ENCODE measurements around the gene GOLGA8K.
"Not testable (repeated sequence)": the region's sequence is repeated elsewhere in the genome, so short reads cannot be mapped to it uniquely, and the experiment has no call there.

GOLGA8K gene

DNA sequence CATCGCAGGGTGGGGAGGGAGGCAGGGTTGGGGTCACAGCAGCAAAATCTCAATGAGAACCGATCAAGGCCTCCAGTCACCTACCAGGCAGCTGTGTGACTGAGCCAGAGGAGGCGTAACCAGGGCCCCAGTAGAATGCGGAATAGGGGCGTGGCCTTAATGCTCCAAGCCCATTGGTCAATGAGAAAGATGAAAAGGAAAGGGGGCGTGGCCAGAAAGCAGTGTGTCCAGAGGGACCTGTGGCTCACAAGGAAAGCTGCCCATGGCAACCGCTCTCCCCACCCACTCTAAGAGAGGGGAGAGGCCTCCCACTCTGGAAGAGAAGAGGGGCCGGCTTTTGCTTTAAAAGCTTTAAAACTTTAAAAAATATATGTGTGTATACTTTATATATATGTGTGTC, at the start of gene GOLGA8K:
Gene GOLGA8K (minus strand): TSS at position 101 of the 400 bp plus-strand sequence. CDS start 98 bp downstream, at position 3.
- not testable (repeated sequence) for DNase-seq (ENCODE audit: low read depth in 2 of 2)

DNA sequence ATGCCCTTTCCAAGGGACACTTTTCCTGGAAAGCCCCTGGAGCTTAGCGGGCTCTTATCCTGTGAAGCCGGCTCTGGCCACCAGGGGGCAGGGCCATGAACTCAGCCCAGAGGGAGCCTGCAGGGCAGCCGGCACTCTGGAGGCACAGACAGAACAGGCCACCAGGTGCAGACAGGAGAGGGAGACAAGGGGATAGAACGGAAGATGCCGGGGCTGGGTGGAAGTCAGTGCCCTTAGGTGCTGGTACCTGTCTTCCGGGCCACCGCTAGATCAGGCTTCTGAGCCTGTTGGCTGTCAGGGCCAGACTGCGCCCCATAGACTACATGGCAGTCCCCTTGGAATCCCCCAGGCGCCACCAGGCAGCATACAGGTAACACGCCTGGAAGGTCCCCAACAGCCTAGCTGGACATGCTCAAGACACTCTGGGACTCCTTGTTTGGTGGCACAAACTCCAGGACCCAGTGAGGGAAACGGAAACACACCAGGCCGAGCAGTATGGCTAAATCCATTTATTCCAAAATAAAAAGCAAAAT, 37.4 kb upstream of the GOLGA8K start:
- DNase-seq (ENCODE audit: low read depth in 2 of 2) = not testable (repeated sequence)

- DNase-seq (ENCODE audit: low read depth in 2 of 2) = not testable (repeated sequence)
These were observed 31.2 kb upstream of the GOLGA8K start for GRCh38 chr15:32434102-32434963.

GRCh38 chr15:32427635-32428034, 24.5 kb upstream of the GOLGA8K start:
- DNase-seq (ENCODE audit: low read depth in 2 of 2) = not testable (repeated sequence)

- not testable (repeated sequence) for DNase-seq (ENCODE audit: low read depth in 2 of 2)
These were observed 23.4 kb upstream of the GOLGA8K start for GRCh38 chr15:32426511-32426910.

DNA sequence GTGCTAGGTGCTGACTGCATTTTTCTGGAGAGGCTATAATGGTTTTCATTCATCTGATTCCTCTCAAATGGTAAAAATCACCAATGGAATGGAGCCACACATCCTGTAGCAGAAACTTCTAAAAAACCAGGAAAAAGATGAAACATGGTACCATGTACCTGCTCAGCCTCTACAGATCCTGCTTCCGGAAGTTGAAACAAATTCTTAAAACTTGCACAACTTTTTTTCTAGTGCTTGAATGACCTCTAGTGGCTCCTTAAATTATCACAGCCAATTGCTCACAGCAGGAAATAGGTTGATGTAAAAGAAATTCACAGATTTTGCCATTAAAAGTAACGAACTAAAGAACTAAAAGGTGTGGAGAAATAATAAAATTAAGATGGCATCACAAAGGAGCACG, 4.8 kb upstream of the GOLGA8K start:
- peak in 1 of 2 donors; percentile 0 for DNase-seq (ENCODE audit: low read depth in 2 of 2)

DNA sequence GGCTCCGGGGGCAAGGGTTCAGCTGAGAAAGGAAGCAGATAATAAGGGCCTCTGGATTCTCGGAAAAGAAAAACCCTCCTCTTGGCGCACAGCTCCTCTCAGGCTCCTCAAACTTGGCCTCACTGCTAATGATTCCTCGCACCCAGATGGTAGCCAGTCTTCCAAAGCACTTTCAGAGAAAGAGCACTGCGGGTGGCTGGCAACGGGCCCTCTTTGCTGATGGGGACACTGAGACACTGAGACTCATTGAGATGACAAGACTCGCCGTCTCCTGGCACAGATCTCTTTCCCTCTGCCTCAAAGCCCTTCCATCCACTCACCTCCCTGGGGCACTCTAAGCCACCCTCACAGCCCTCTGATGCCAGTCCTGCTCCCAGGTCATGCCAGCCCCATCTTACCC, 6.6 kb downstream of the GOLGA8K start:
- DNase-seq (ENCODE audit: low read depth in 2 of 2) = not testable (repeated sequence)

DNA sequence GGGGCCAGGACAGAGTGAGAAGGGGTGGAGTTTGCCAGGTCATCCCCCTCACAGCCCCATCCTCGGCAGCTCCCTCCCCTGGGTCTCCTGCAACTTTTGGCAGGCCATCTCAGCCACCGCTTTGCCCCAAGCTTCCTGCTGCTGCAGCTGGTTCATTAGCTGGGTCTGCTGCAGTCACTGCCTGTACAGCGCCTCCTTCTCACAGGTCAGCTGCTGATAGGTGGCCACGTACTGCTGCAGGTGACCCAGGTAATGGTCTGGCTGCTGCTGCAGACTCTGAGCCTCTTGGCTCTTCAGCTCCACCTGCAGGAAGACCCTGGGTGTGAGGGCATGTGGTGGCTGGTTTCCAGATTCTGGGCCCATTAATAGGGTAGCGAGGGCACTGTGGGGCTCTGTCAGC, 8.3 kb downstream of the GOLGA8K start:
- not testable (repeated sequence) for DNase-seq (ENCODE audit: low read depth in 2 of 2)

DNA sequence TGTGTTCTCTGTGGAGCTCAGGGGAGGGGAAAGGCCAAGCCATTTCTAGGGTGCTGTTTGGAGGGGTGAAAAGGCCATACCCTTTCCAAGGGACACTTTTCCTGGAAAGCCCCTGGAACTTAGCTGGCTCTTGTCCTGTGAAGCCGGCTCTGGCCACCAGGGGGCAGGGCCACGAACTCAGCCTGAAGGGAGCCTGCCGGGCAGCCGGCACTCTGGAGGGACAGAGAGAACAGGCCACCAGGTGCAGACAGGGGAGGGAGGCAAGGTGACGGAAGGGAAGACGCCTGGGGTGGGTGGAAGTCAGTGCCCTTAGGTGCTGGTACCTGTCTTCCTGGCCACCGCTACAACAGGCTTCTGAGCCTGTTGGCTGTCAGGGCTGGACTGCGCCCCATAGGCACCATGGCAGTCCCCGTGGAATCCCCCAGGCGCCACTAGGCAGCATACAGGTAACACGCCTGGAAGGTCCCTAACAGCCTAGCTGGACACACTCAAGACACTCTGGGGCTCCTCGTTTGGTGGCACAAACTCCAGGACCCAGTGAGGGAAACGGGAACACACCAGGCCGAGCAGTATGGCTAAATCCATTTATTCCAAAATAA, 14.9 kb downstream of the GOLGA8K start:
- DNase-seq (ENCODE audit: low read depth in 2 of 2) = not testable (repeated sequence)

- not testable (repeated sequence) for DNase-seq (ENCODE audit: low read depth in 2 of 2)
These were observed 17.1 kb downstream of the GOLGA8K start for GRCh38 chr15:32385823-32386495.

DNA sequence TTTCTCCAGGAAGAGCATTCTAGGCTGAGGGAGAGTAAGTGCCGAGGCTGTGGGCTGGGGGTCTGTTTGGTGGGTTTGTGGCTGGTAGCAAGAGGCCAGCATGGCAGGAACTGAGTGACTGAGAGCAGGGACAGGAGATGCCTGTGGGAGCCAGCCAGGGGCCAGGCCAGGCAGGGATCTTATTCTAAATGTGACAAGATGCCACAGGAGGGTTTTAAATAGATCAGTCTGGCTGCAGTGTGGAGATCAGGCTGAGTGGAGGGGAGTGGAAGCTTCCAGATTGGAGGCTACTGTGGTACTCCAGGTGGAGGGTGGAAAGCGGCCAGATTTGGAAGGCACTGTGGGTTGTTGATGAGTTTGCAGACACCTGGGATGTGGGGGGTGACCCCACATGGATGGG, 28.9 kb downstream of the GOLGA8K start:
- DNase-seq (ENCODE audit: low read depth in 2 of 2) = not testable (repeated sequence)

DNA sequence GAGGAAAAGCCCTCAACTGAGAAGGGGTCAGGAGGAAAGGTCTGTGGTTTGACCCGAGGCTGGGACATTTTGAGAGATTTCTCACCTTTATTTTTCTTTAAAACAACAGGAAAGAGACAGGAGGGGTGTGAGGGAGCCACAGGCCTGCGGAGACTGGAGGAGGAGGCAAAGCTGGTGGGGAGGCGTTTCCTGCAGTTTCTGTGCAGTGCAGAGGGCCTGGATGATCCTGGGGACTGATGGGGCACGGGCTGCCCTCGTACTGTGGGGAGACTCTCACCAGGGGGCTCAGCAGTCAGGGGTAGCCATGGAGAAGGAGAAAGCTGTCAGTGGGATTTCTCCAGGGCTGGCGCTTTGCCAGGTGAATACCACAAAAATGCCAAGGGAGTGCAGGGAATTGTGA, 29.4 kb downstream of the GOLGA8K start:
- not testable (repeated sequence) for DNase-seq (ENCODE audit: low read depth in 2 of 2)

GRCh38 chr15:32372075-32372474, 31.0 kb downstream of the GOLGA8K start:
- DNase-seq (ENCODE audit: low read depth in 2 of 2) = not testable (repeated sequence)

- not testable (repeated sequence) for DNase-seq (ENCODE audit: low read depth in 2 of 2)
These were observed 32.6 kb downstream of the GOLGA8K start for GRCh38 chr15:32370526-32370925.

- DNase-seq (ENCODE audit: low read depth in 2 of 2) = not testable (repeated sequence)
These were observed 33.0 kb downstream of the GOLGA8K start for GRCh38 chr15:32370064-32370463.

GRCh38 chr15:32366492-32366891, 36.6 kb downstream of the GOLGA8K start:
- DNase-seq (ENCODE audit: low read depth in 2 of 2) = not testable (repeated sequence)

DNA sequence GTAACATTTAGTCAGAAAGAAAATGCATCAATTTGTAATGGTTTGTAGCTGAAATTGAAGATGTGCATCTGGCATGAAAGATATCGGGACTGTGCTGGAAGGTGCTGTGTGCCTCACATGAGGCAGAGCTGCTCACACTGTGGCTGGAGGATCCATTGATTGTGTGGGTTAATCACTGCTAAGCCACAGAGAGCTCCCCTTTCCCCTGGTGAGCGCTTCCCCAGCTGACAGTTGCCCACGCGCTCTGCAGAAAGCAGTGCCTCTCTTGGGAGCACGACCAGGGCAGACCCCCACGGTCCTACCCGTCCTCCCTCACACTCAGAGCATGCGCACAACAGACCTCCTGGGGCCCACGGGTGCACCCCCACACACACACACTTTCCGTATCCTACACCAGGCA, 37.1 kb downstream of the GOLGA8K start:
- DNase-seq (ENCODE audit: low read depth in 2 of 2) = not testable (repeated sequence)

DNA sequence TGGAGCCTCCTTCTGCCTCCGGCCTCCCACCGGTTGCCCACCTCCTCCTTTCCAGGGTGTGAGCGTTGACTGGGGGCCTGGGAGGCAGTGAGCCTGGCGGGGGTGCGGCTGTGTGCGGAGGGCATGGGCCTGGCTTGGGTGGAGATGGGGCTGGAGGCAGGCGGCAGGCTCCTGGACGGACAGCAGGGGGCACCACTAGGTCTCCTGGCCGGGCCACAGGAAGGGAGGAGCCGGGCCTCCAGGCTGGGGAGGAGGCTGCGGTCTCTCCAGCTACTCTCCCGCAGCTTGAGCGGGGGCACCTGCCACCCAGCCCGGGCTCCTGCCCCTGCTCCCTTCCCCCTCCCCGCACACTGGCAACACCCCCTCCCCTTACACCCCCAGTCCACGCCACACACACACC, 38.1 kb downstream of the GOLGA8K start:
- DNase-seq (ENCODE audit: low read depth in 2 of 2) = peak in 1 of 2 donors; percentile 46

DNA sequence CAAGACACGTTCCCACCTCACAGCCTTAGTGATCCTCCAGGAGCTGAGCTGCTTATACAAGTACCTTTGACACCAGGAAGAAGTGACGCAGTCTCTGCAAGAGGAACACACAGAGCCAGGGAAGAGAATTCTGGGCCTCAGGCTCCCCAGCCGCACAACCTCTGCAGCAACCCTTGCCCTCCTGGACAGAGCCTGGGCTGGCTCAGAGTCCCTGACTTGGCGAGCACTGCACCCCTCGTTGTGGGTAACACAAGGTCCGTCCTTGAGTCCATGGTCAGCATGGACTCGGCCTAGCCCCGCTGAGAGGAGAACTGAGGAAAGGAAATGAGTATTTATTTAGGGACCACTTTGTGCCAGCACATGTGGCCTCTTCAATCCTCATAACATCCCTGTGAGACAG, 39.6 kb downstream of the GOLGA8K start:
- DNase-seq (ENCODE audit: low read depth in 2 of 2) = not testable (repeated sequence)

- DNase-seq (ENCODE audit: low read depth in 2 of 2) = not testable (repeated sequence)
These were observed 41.4 kb downstream of the GOLGA8K start for GRCh38 chr15:32361662-32362061.

DNA sequence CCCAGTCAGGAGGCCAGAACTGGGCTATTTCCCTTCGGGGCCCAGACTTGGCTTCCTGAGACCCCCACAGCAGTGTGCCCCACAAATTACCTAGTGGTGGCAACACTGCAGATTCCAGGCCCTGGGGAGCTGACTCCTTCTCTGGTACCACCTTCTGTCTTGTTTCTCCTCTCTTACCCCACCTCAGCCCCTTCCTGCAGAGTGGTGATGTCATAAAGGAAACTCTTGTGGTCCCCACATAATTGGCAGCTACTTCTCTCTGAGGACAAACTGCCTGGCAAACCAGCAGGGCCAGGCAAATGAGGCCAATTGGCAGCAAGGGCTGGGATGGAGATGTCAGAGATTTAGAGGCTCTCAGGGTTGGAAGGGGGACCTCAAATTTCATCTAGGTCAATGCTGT, 44.6 kb downstream of the GOLGA8K start:
- DNase-seq (ENCODE audit: low read depth in 2 of 2) = not testable (repeated sequence)

- DNase-seq (ENCODE audit: low read depth in 2 of 2) = not testable (repeated sequence)
These were observed 46.2 kb downstream of the GOLGA8K start for GRCh38 chr15:32356909-32357308.
